Activated gamma-delta T cell (primary cell): ENCODE results near the gene LGR6.
"Not testable (repeated sequence)": the region's sequence is repeated elsewhere in the genome, so short reads cannot be mapped to it uniquely, and the experiment has no call there.

Experiments used
- DNase-seq: peaks from one replicate; lab custom pipeline; 2025; lab: John Stamatoyannopoulos, UW

LGR6 gene

GRCh38 chr1:202333861-202334260 lies 140.3 kb downstream of the LGR6 start:
- DNase-seq, result no peak

- no peak for DNase-seq
Observed at GRCh38 chr1:202343652-202344349, 150.2 kb downstream of the LGR6 start.

GRCh38 chr1:202348005-202348508 lies 154.5 kb downstream of the LGR6 start:
- DNase-seq, result no peak

GRCh38 chr1:202348509-202349205 lies 155.1 kb downstream of the LGR6 start, which contains the start of gene PPP1R12B:
Gene PPP1R12B, plus strand, starts transcription at chr1:202348699. Its CDS starts 153 bp downstream, at chr1:202348852.
- peak; percentile 94 for DNase-seq

- no peak for DNase-seq
Observed at GRCh38 chr1:202349206-202349928, 155.8 kb downstream of the LGR6 start.

GRCh38 chr1:202351725-202352124 lies 158.1 kb downstream of the LGR6 start:
- DNase-seq, result no peak

GRCh38 chr1:202352583-202353197 lies 159.1 kb downstream of the LGR6 start:
- DNase-seq, result not testable (repeated sequence)

- DNase-seq, result no peak
Observed at GRCh38 chr1:202355944-202356553, 162.4 kb downstream of the LGR6 start.

- DNase-seq, result no peak
Observed at GRCh38 chr1:202357506-202357905, 163.9 kb downstream of the LGR6 start.

- DNase-seq, result no peak
Observed at GRCh38 chr1:202361224-202361623, 167.6 kb downstream of the LGR6 start.

GRCh38 chr1:202361701-202362100 lies 168.1 kb downstream of the LGR6 start:
- DNase-seq, result no peak

GRCh38 chr1:202362212-202362611 lies 168.6 kb downstream of the LGR6 start:
- no peak for DNase-seq

GRCh38 chr1:202365092-202365815 lies 171.7 kb downstream of the LGR6 start:
- DNase-seq, result no peak

GRCh38 chr1:202367271-202367670 lies 173.7 kb downstream of the LGR6 start:
- no peak for DNase-seq
